ENCODE data around the gene GOLT1A. TPM values are rescaled to one million over a fixed set of nuclear protein-coding genes. Genes with fewer than 3 reads are reported as not detected.

Gene GOLT1A
- total RNA-seq, 2 experiments from 2014 or later = not detected

- no peak overlapping the region for H3K4me3 Mint-ChIP-seq
- H3K4me1 Mint-ChIP-seq = no peaks in the 10 kb centered on the region
- ChIA-PET CTCF (no interaction called here), POLR2A (no interaction called here)
- H3K9me3 Mint-ChIP-seq = no peaks in the 10 kb centered on the region
- DNase-seq = no peak
- no peak overlapping the region for H3K27ac Mint-ChIP-seq
- peaks cover 2% of the 10 kb centered on the region for H3K27me3 Mint-ChIP-seq
- H3K36me3 Mint-ChIP-seq (ENCODE audit: low read depth) = no peaks in the 10 kb centered on the region
Measured at GRCh38 chr1:204255966-204256365, 42.2 kb upstream of the GOLT1A start.

DNA sequence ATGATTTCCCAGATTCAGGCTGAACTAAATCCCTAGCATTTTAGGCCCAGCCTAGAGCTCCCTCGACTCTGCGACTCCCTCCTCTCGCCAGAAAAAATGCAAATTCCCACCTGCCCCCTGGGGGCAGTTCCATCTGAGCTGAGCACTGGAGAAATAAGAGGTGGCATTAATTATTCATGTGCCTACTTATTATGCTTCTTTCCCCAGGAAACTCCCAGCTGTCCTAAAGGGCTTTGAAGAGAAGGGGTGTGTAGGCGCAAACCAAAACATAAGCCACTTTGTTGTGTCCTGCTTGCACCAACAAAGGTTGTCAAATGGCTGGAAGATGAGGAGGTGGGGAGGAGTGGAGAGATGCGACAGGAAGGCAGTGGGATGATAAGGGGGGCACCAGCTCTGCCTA is 41.4 kb upstream of the GOLT1A start:
- Mint-ChIP-seq H3K4me1 (no peaks in the 10 kb centered on the region), H3K36me3 (ENCODE audit: low read depth) (no peaks in the 10 kb centered on the region), H3K27me3 (peaks cover 2% of the 10 kb centered on the region), H3K27ac (no peak overlapping the region), H3K4me3 (no peak overlapping the region), H3K9me3 (no peaks in the 10 kb centered on the region)
- DNase-seq = no peak
- CTCF ChIA-PET = interaction anchor here (1.5 kb wide), 1 partner anchor 110 kb away, joined by 3 read pairs; no protein-coding TSS in a partner anchor
- POLR2A ChIA-PET = no interaction called here

GRCh38 chr1:204254031-204254661 is 40.4 kb upstream of the GOLT1A start:
- Mint-ChIP-seq H3K9me3 (no peaks in the 10 kb centered on the region), H3K27me3 (peaks cover 4% of the 10 kb centered on the region)
- POLR2A ChIA-PET = no interaction called here

DNA sequence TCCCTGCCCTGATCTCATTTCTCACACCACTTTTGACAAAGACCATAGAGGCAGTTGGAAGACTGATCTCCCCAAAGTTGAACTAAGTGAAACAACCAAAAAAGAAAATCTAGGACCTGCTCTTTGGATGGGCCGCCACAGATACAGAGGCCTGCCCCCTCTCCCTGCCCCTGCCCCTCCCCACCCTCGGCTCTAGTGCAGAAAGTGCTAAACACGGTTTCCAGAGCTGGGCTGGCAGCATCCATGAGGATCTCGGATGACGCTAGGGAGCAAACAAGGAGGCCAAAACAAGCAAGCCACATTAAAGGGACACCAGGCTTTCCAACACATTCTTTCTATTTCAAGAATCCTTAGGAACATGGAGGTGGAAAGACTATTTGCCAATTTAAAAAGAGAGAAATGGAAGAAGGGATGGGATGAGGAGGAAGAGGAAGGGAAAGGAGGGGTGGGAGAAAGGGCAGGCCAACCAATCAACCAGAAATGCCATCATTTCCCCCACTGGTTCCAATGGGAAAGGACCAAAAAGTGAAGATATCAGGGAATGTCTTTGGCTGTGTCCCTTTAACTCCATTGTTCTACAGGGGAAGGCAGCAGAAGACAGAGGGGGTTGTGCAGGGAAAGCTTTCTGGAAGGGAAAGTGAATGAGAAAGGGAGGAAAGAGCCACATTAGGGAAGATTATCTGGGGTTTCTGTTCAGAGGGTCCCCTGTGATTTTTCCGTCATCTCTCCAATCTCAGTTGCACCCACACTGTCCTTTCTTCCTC is 38.3 kb upstream of the GOLT1A start:
- H3K36me3 Mint-ChIP-seq (ENCODE audit: low read depth) = no peaks in the 10 kb centered on the region
- ChIA-PET POLR2A (no interaction called here), CTCF (no interaction called here)
- no peaks in the 10 kb centered on the region for H3K4me1 Mint-ChIP-seq
- H3K27ac Mint-ChIP-seq = no peak overlapping the region
- H3K27me3 Mint-ChIP-seq = peaks cover 4% of the 10 kb centered on the region
- no peaks in the 10 kb centered on the region for H3K9me3 Mint-ChIP-seq
- H3K4me3 Mint-ChIP-seq = no peak overlapping the region
- no peak for DNase-seq

More at GRCh38 chr1:204254031-204254661, 40.4 kb upstream of the GOLT1A start:
- H3K4me1 Mint-ChIP-seq = no peaks in the 10 kb centered on the region
- DNase-seq = no peak
- H3K27ac Mint-ChIP-seq = no peak overlapping the region
- CTCF ChIA-PET = interaction anchor here (1.5 kb wide), 1 partner anchor 111 kb away, joined by 3 read pairs; no protein-coding TSS in a partner anchor
- no peaks in the 10 kb centered on the region for H3K36me3 Mint-ChIP-seq (ENCODE audit: low read depth)
- H3K4me3 Mint-ChIP-seq = no peak overlapping the region

GRCh38 chr1:204251286-204251685 is 37.5 kb upstream of the GOLT1A start:
- H3K27me3 Mint-ChIP-seq = peaks cover 4% of the 10 kb centered on the region
- no peaks in the 10 kb centered on the region for H3K4me1 Mint-ChIP-seq
- H3K9me3 Mint-ChIP-seq = no peaks in the 10 kb centered on the region
- ChIA-PET POLR2A (no interaction called here), CTCF (no interaction called here)
- H3K4me3 Mint-ChIP-seq = no peak overlapping the region
- no peak for DNase-seq
- no peaks in the 10 kb centered on the region for H3K36me3 Mint-ChIP-seq (ENCODE audit: low read depth)
- no peak overlapping the region for H3K27ac Mint-ChIP-seq

DNA sequence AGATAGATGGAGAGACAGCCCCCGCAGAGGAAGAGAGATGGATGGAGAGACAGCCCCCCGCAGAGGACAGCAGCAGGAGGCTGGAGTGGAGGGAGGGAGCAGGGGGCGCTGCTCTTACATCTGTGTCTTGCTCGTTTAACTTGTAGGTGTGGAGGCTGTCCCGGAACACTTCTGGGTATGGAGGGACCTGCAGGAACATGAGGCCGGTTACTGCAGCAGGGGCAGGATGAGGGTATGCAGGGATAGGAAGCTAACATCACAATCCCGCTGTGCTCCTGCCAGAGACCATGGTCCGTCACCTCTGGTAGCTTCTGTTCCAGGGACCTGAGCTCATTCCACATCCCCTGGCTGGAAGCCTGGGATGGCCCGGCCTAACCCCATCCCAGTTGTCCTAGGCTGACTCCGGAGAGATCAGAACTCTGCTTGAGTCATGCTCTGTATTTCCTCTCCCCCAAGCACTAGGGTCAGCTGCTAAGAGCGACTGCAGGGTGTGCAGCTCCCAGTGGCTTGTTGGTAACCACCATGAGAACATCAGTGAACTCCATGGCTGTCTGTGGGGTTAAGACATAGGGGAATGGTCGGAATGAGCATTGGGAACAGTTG is 36.7 kb upstream of the GOLT1A start:
- Mint-ChIP-seq H3K4me1 (no peaks in the 10 kb centered on the region), H3K27me3 (peaks cover 4% of the 10 kb centered on the region), H3K27ac (no peak overlapping the region), H3K9me3 (no peaks in the 10 kb centered on the region), H3K36me3 (ENCODE audit: low read depth) (no peaks in the 10 kb centered on the region), H3K4me3 (no peak overlapping the region)
- ChIA-PET CTCF (no interaction called here), POLR2A (no interaction called here)
- no peak for DNase-seq

GRCh38 chr1:204249736-204250427 is 36.1 kb upstream of the GOLT1A start:
- no peak overlapping the region for H3K4me3 Mint-ChIP-seq
- CTCF ChIA-PET = no interaction called here
- H3K4me1 Mint-ChIP-seq = no peaks in the 10 kb centered on the region
- no peaks in the 10 kb centered on the region for H3K36me3 Mint-ChIP-seq (ENCODE audit: low read depth)
- POLR2A ChIA-PET = no interaction called here
- H3K27ac Mint-ChIP-seq = no peak overlapping the region
- peaks cover 4% of the 10 kb centered on the region for H3K27me3 Mint-ChIP-seq
- H3K9me3 Mint-ChIP-seq = no peaks in the 10 kb centered on the region
- DNase-seq = no peak

GRCh38 chr1:204248954-204249353 is 35.2 kb upstream of the GOLT1A start:
- CTCF ChIA-PET = interaction anchor here (1.1 to 1.5 kb wide), 2 partner anchors 10 to 115 kb away, joined by 4 read pairs; no protein-coding TSS in a partner anchor
- Mint-ChIP-seq H3K4me1 (no peaks in the 10 kb centered on the region), H3K9me3 (no peaks in the 10 kb centered on the region), H3K27ac (no peak overlapping the region), H3K36me3 (ENCODE audit: low read depth) (no peaks in the 10 kb centered on the region), H3K27me3 (peaks cover 4% of the 10 kb centered on the region), H3K4me3 (no peak overlapping the region)
- POLR2A ChIA-PET = no interaction called here
- no peak for DNase-seq

GRCh38 chr1:204246876-204247275 is 33.1 kb upstream of the GOLT1A start:
- CTCF ChIA-PET = interaction anchor here (1.4 kb wide), 1 partner anchor 12 kb away, joined by 3 read pairs; no protein-coding TSS in a partner anchor
- Mint-ChIP-seq H3K36me3 (ENCODE audit: low read depth) (no peaks in the 10 kb centered on the region), H3K27me3 (peaks cover 2% of the 10 kb centered on the region), H3K4me3 (no peak overlapping the region), H3K4me1 (no peaks in the 10 kb centered on the region), H3K9me3 (no peaks in the 10 kb centered on the region), H3K27ac (no peak overlapping the region)
- DNase-seq = no peak
- POLR2A ChIA-PET = no interaction called here

DNA sequence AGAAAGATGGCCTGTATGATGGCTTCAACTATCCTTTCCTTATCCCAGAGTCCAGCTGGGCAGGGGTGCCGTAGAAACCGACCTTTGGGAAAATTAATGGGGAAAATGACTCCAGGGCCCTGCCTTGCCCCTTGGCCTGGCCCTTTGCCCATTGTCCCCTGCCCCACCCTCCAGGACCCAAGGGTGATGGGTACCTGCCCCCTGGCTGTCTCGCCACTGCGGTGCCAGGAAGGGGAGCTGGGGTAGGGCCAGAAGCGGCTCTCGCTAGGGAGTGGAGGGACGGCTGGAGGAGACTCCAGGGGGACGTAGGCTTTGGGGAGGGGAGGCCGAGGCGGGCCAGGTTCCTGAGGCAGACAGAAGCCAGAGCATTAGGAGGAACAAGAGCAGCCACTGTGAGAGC is 29.1 kb upstream of the GOLT1A start:
- DNase-seq = no peak
- Mint-ChIP-seq H3K27ac (no peak overlapping the region), H3K27me3 (no peaks in the 10 kb centered on the region), H3K4me1 (no peaks in the 10 kb centered on the region), H3K36me3 (ENCODE audit: low read depth) (no peaks in the 10 kb centered on the region), H3K4me3 (no peak overlapping the region), H3K9me3 (no peaks in the 10 kb centered on the region)
- POLR2A ChIA-PET = no interaction called here
- CTCF ChIA-PET = no interaction called here

DNA sequence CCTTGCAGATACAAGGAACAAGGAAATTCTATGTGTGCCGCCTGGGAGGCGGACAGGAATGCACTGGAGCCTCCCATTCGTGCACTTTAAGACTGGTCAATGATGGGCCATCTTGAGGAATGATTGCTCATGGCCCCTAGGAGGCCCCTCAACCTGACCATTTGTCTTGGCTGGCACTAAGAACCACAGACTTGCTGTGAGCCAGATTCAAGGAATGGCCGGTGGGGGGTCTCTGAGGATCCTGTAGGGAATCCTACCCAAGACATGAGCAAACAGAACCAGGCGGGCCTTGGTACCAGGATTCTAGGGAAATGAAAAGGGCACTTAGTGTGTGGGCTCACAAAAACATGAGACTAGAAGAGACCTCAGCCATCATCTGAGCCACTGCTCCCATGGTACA is 28.1 kb upstream of the GOLT1A start:
- ChIA-PET CTCF (no interaction called here), POLR2A (no interaction called here)
- H3K4me1 Mint-ChIP-seq = no peaks in the 10 kb centered on the region
- no peak overlapping the region for H3K4me3 Mint-ChIP-seq
- no peaks in the 10 kb centered on the region for H3K27me3 Mint-ChIP-seq
- no peak for DNase-seq
- H3K9me3 Mint-ChIP-seq = no peaks in the 10 kb centered on the region
- H3K36me3 Mint-ChIP-seq (ENCODE audit: low read depth) = no peaks in the 10 kb centered on the region
- no peak overlapping the region for H3K27ac Mint-ChIP-seq

GRCh38 chr1:204241050-204241449 is 27.3 kb upstream of the GOLT1A start:
- Mint-ChIP-seq H3K9me3 (no peaks in the 10 kb centered on the region), H3K27me3 (peaks cover 3% of the 10 kb centered on the region), H3K27ac (no peak overlapping the region), H3K4me3 (no peak overlapping the region), H3K36me3 (ENCODE audit: low read depth) (no peaks in the 10 kb centered on the region), H3K4me1 (no peaks in the 10 kb centered on the region)
- CTCF ChIA-PET = no interaction called here
- DNase-seq = no peak
- POLR2A ChIA-PET = no interaction called here

- CTCF ChIA-PET = interaction anchor here (0.8 kb wide), 1 partner anchor 33 kb away, joined by 3 read pairs; no protein-coding TSS in a partner anchor
- peaks cover 6% of the 10 kb centered on the region for H3K27me3 Mint-ChIP-seq
- POLR2A ChIA-PET = no interaction called here
Measured at GRCh38 chr1:204240233-204240632, 26.4 kb upstream of the GOLT1A start.

More at GRCh38 chr1:204240233-204240632, 26.4 kb upstream of the GOLT1A start:
- Mint-ChIP-seq H3K27ac (no peak overlapping the region), H3K4me1 (no peaks in the 10 kb centered on the region), H3K36me3 (ENCODE audit: low read depth) (no peaks in the 10 kb centered on the region), H3K9me3 (no peaks in the 10 kb centered on the region), H3K4me3 (no peak overlapping the region)
- DNase-seq = no peak
